HG03196 (cell line): ENCODE measurements around the gene MRPL53.
"Not testable (repeated sequence)": the region's sequence is repeated elsewhere in the genome, so short reads cannot be mapped to it uniquely, and the experiment has no call there.

Experiments used
- ATAC-seq: cut with Tn5 transposase; IDR thresholded peaks from one replicate; pipeline ENCODE4 v1.9.1; 2021; ENCODE audit not compliant: unreplicated experiment

The MRPL53 gene

GRCh38 chr2:74454654-74455511 lies 17.6 kb downstream of the MRPL53 start, which contains the start of gene INO80B:
Gene INO80B (plus strand): TSS chr2:74455087. CDS start chr2:74455117, 30 bp downstream.
- ATAC-seq = peak; percentile 45

GRCh38 chr2:74450570-74451190 lies 21.8 kb downstream of the MRPL53 start:
- ATAC-seq = no peak

- ATAC-seq = no peak
Observed at GRCh38 chr2:74448771-74449170, 23.7 kb downstream of the MRPL53 start.

- no peak for ATAC-seq
Observed at GRCh38 chr2:74447230-74447999, 25.1 kb downstream of the MRPL53 start.

- ATAC-seq = no peak
Observed at GRCh38 chr2:74444498-74445318, 27.8 kb downstream of the MRPL53 start.

- not testable (repeated sequence) for ATAC-seq
Observed at GRCh38 chr2:74442483-74443297, 29.8 kb downstream of the MRPL53 start.

- ATAC-seq = peak; percentile 31
Observed at GRCh38 chr2:74441690-74442482, 30.6 kb downstream of the MRPL53 start, which contains the start of gene RTKN. Gene RTKN (minus strand): TSS chr2:74441937. CDS start chr2:74441816, 121 bp downstream.

GRCh38 chr2:74441170-74441689 lies 31.2 kb downstream of the MRPL53 start:
- no peak for ATAC-seq

GRCh38 chr2:74440378-74441169 lies 31.9 kb downstream of the MRPL53 start:
- peak; percentile 82 for ATAC-seq

GRCh38 chr2:74439803-74440377 lies 32.6 kb downstream of the MRPL53 start:
- ATAC-seq = no peak

- no peak for ATAC-seq
Observed at GRCh38 chr2:74439373-74439772, 33.1 kb downstream of the MRPL53 start.

GRCh38 chr2:74438248-74438647 lies 34.2 kb downstream of the MRPL53 start:
- no peak for ATAC-seq

GRCh38 chr2:74436848-74437695 lies 35.4 kb downstream of the MRPL53 start:
- no peak for ATAC-seq

GRCh38 chr2:74436111-74436805 lies 36.2 kb downstream of the MRPL53 start:
- no peak for ATAC-seq

GRCh38 chr2:74430502-74430901 lies 42.0 kb downstream of the MRPL53 start:
- no peak for ATAC-seq
